Measurements from ENCODE around the gene TP53I3.

- TF ChIP-seq CTCF (IDR thresholded peaks at IDR 0.05) (no peak), POLR2AphosphoS5 (IDR thresholded peaks at IDR 0.05) (no peak), POLR2A (IDR thresholded peaks at IDR 0.05) (no peak), EP300 (IDR thresholded peaks at IDR 0.05; ENCODE audit: low read depth) (no peak)
These were observed 22.7 kb upstream of the TP53I3 start for GRCh38 chr2:24107336-24107735.
